ENCODE results near the gene ADRA2C.

ADRA2C gene

GRCh38 chr4:3807311-3807710 lies 41.1 kb downstream of the ADRA2C start:
- no peak for TF ChIP-seq CTCF (IDR thresholded peaks at IDR 0.05; ENCODE audit: low read depth, low read length)
- DNase-seq (ENCODE audit: extremely low read depth, low read depth): no peak

- TF ChIP-seq CTCF (IDR thresholded peaks at IDR 0.05; ENCODE audit: low read depth, low read length): no peak
- no peak for DNase-seq (ENCODE audit: extremely low read depth, low read depth)
Measured at GRCh38 chr4:3807822-3808496, 41.8 kb downstream of the ADRA2C start.

- DNase-seq (ENCODE audit: extremely low read depth, low read depth): no peak
- no peak for TF ChIP-seq CTCF (IDR thresholded peaks at IDR 0.05; ENCODE audit: low read depth, low read length)
Measured at GRCh38 chr4:3808597-3808996, 42.4 kb downstream of the ADRA2C start.

- no peak for TF ChIP-seq CTCF (IDR thresholded peaks at IDR 0.05; ENCODE audit: low read depth, low read length)
- DNase-seq (ENCODE audit: extremely low read depth, low read depth): no peak
Measured at GRCh38 chr4:3809028-3809427, 42.8 kb downstream of the ADRA2C start.

GRCh38 chr4:3809451-3810110 lies 43.4 kb downstream of the ADRA2C start:
- no peak for TF ChIP-seq CTCF (IDR thresholded peaks at IDR 0.05; ENCODE audit: low read depth, low read length)
- DNase-seq (ENCODE audit: extremely low read depth, low read depth): no peak

GRCh38 chr4:3810111-3810680 lies 44.0 kb downstream of the ADRA2C start:
- DNase-seq (ENCODE audit: extremely low read depth, low read depth): no peak
- TF ChIP-seq CTCF (IDR thresholded peaks at IDR 0.05; ENCODE audit: low read depth, low read length): no peak

- DNase-seq (ENCODE audit: extremely low read depth, low read depth): no peak
- no peak for TF ChIP-seq CTCF (IDR thresholded peaks at IDR 0.05; ENCODE audit: low read depth, low read length)
Measured at GRCh38 chr4:3810796-3811485, 44.8 kb downstream of the ADRA2C start.
